HepG2 (cell line): Measurements from ENCODE around the gene MIDN. TPM values are rescaled to one million over a fixed set of nuclear protein-coding genes. Genes with fewer than 3 reads are reported as not detected.

Experiments used
- ATAC-seq: fragments of 200-7000 bp; cut with Tn5 transposase; 3 replicates; pipeline ENCODE4 v1.9.1; 2020; ENCODE audit warnings: mild to moderate bottlenecking, moderate library complexity
- BruUV-seq: library from RNA; stranded (reverse); fragments of 400-500 nt; replicated peaks from 2 replicates; lab custom pipeline; 2021; lab: Mats Ljungman, UMichigan
- CTCF ChIA-PET: fragments of 300-600 bp; formaldehyde crosslinking; extraction: SDS; loops from one replicate; lab custom pipeline; 2021; ENCODE audit warnings: low total read pairs, inconsistent platforms, low intra/inter-chr PET ratio; lab: Yijun Ruan, JAX
- POLR2A ChIA-PET: fragments of 350-600 bp; sonication (Branson Sonifier 250); formaldehyde crosslinking; loops from one replicate; lab custom pipeline; 2020; ENCODE audit warnings: antibody characterized with exemption, inconsistent platforms; lab: Yijun Ruan, JAX
- DNase-seq: peaks from one replicate; pipeline ENCODE4 v3.0.0-alpha.2; 2015; ENCODE audit warnings: low spot score
- FAIRE-seq: peaks from 3 replicates; lab custom pipeline; 2011; peaks lifted over from hg19 to GRCh38; lab: Jason Lieb, UNC
- H2AFZ ChIP-seq: one replicate; pipeline ENCODE4 v1.6.1; 2011; ENCODE audit warnings: low read length, inconsistent platforms
- H3K27ac ChIP-seq: fragments of 300-600 bp; 3 replicates; pipeline ENCODE4 v1.8.0; 2011; ENCODE audit warnings: mixed run types, mild to moderate bottlenecking, mixed read lengths, low read length, inconsistent platforms; ENCODE audit not compliant: insufficient read depth; ENCODE audit errors: extremely low read length
- H3K27me3 ChIP-seq, 2 experiments: fragments of 200-600 bp in 1 of 2; 2 replicates in 1 of 2; 3 replicates in 1 of 2; pipeline versions ENCODE4 v1.6.0 to v1.8.0; 2011; ENCODE audit warnings: low read length in 2 of 2, mild to moderate bottlenecking in 2 of 2, moderate library complexity in 2 of 2, inconsistent platforms in 1 of 2; ENCODE audit not compliant: insufficient read depth in 2 of 2, control insufficient read depth in 1 of 2
- H3K36me3 ChIP-seq, 2 experiments: fragments of 200-600 bp in 1 of 2; replicated peaks in 1 of 2; 2 replicates in 1 of 2; 3 replicates in 1 of 2; pipeline versions ENCODE4 v1.5.1 to v1.8.0; 2011; ENCODE audit warnings: low read length in 2 of 2, inconsistent platforms in 1 of 2; ENCODE audit not compliant: insufficient read depth in 2 of 2, control insufficient read depth in 1 of 2
- H3K4me1 ChIP-seq: 2 replicates; pipeline ENCODE4 v1.5.1; 2012; ENCODE audit warnings: low read length, inconsistent platforms; ENCODE audit not compliant: insufficient read depth
- H3K4me2 ChIP-seq: 2 replicates; pipeline ENCODE4 v1.6.0; 2011; ENCODE audit warnings: low read depth, low read length, inconsistent platforms
- H3K4me3 ChIP-seq, 3 experiments: fragments of 200-600 bp in 1 of 3; sonication (generic), shearing (Covaris generic) in 1 of 3; replicated peaks in 1 of 3; 2 replicates each; pipeline ENCODE4 v1.5.1; 2011 to 2016; ENCODE audit warnings: low read length in 3 of 3, inconsistent platforms in 2 of 3, low read depth in 2 of 3, mild to moderate bottlenecking in 2 of 3, control low read depth in 1 of 3, mixed read lengths in 1 of 3; ENCODE audit not compliant: insufficient read depth in 1 of 3
- H3K79me2 ChIP-seq: one replicate; pipeline ENCODE4 v1.6.1; 2011; ENCODE audit warnings: low read length, inconsistent platforms; ENCODE audit not compliant: insufficient read depth
- H3K9ac ChIP-seq: 2 replicates; pipeline ENCODE4 v1.6.0; 2011; ENCODE audit warnings: mild to moderate bottlenecking, low read depth, low read length, inconsistent platforms; ENCODE audit not compliant: insufficient read depth
- H3K9me3 ChIP-seq: 2 replicates; pipeline ENCODE4 v1.5.1; 2012; ENCODE audit warnings: mild to moderate bottlenecking, low read length
- H4K20me1 ChIP-seq: 2 replicates; pipeline ENCODE4 v1.6.0; 2011; ENCODE audit warnings: inconsistent platforms, mild to moderate bottlenecking, low read length, moderate library complexity; ENCODE audit not compliant: insufficient read depth
- AGO2 ChIP-seq: fragments of 200-400 bp; formaldehyde crosslinking; optimal IDR thresholded peaks from 2 replicates; pipeline ENCODE3; 2017; ENCODE audit warnings: mild to moderate bottlenecking, low read depth, low read length, moderate library complexity
- ATF2 ChIP-seq: sonication (generic); formaldehyde crosslinking; IDR thresholded peaks from 2 replicates; pipeline ENCODE4 v1.4.0; 2020; ENCODE audit warnings: missing genetic modification reagents
- GATA4 ChIP-seq: sonication (generic); IDR thresholded peaks from 2 replicates; pipeline ENCODE4 v1.6.1; 2016; ENCODE audit warnings: antibody characterized with exemption, low read depth, borderline replicate concordance
- NR0B2 ChIP-seq: sonication (generic); formaldehyde crosslinking; IDR thresholded peaks from 2 replicates; pipeline ENCODE4 v1.4.0; 2020; ENCODE audit warnings: mild to moderate bottlenecking, missing genetic modification reagents
- PRDM15 ChIP-seq: sonication (generic); formaldehyde crosslinking; IDR thresholded peaks from 2 replicates; pipeline ENCODE4 v1.4.0; 2020; ENCODE audit warnings: missing genetic modification reagents
- SNAPC4 ChIP-seq: sonication (generic); formaldehyde crosslinking; IDR thresholded peaks from 2 replicates; pipeline ENCODE4 v1.4.0; 2020; ENCODE audit warnings: mild to moderate bottlenecking, missing genetic modification reagents
- SP4 ChIP-seq: sonication (generic); formaldehyde crosslinking; IDR thresholded peaks from 2 replicates; pipeline ENCODE4 v1.8.1; 2023; ENCODE audit warnings: mild to moderate bottlenecking, missing genetic modification reagents
- STAT5B ChIP-seq: sonication (generic); formaldehyde crosslinking; IDR thresholded peaks from 2 replicates; pipeline ENCODE4 v1.4.0; 2020; ENCODE audit warnings: missing genetic modification reagents
- ZBTB33 ChIP-seq: sonication (generic); formaldehyde crosslinking; IDR thresholded peaks from 2 replicates; pipeline ENCODE4 v1.4.0; 2020; ENCODE audit warnings: missing genetic modification reagents
- ZNF136 ChIP-seq: sonication (generic); formaldehyde crosslinking; IDR thresholded peaks from 2 replicates; pipeline ENCODE4 v1.8.1; 2022; ENCODE audit warnings: low read depth, mild to moderate bottlenecking, moderate library complexity, missing genetic modification reagents
- WGBS: methylation state at CpG from one replicate; pipeline ENCODE4 v1.1.6; 2017; ENCODE audit warnings: low lambda C conversion rate; 5-methylcytosine and 5-hydroxymethylcytosine counted together
- in situ Hi-C: cut with HindIII; loops from 2 replicates; pipeline ENCODE4 v1.10.0; 2017; ENCODE audit warnings: low pct_unique_long_range_greater_than_20kb; ENCODE audit not compliant: extremely low pct_ligation_motif_present
- intact Hi-C: fragments of 100-400 bp; cut with micrococcal nuclease; formaldehyde crosslinking; loops from one replicate; pipeline ENCODE4 v1.10.0; 2022; ENCODE audit not compliant: unreplicated experiment
- polyA plus RNA-seq, 8 experiments: library from polyadenylated mRNA; depleted of rRNA in 3 of 8; stranded (reverse) in 7 of 8; unstranded in 1 of 8; fragments of >200 nt; fragmentation: Illumina TruSeq in 4 of 8; extraction: Trizol in 4 of 8; gene quantifications; 2 replicates each; pipeline versions ENCODE4 v1.2.1 to v1.2.3, GENCODE V29; 2011 to 2016; ENCODE audit warnings: low read depth in 4 of 8, missing spikeins in 1 of 8, mixed read lengths in 1 of 8; ENCODE audit not compliant: insufficient read depth in 1 of 8
- total RNA-seq, 5 experiments: library from RNA; depleted of rRNA; stranded (reverse); fragments of >200 nt; fragmentation: Illumina TruSeq; extraction: Trizol; gene quantifications; 2 replicates each; pipeline ENCODE4 v1.2.3, GENCODE V29; 2016; ENCODE audit warnings: low read depth in 1 of 5

Gene MIDN
- total and polyA plus RNA-seq, 2 of the 13 experiments (the other 11 are each of a cell fraction or from before 2014, with no cell fraction given) = 8.4 to 18.0 TPM

- H3K9ac ChIP-seq = peak overlapping the region; percentile 76
- peak overlapping the region; percentile 89 for H3K4me2 ChIP-seq
- H3K4me3 ChIP-seq = peak overlapping the region; percentile 61 to 75 (median 63); a peak in 5 of 6 replicates
- H4K20me1 ChIP-seq = no peaks in the 10 kb centered on the region
- no peaks in the 10 kb centered on the region for H3K9me3 ChIP-seq
- TSS peak; percentile 88 for BruUV-seq
- ChIA-PET CTCF (no interaction called here), POLR2A (interaction anchor here (0.7 to 1.8 kb wide), 11 partner anchors 12 to 84 kb away, joined by 3 to 15 read pairs (median 5); partner anchors contain the start of genes CIRBP and FAM174C)
- no peak for ATAC-seq
- intact Hi-C loops (no loop called here), in situ Hi-C loops (no loop called here)
- WGBS = 43% methylated on average over 11 of the region's 24 CpGs
- no peak overlapping the region for H2AFZ ChIP-seq
- peak overlapping the region; percentile 91 for H3K27ac ChIP-seq
- no peak for FAIRE-seq
- DNase-seq = no peak
- no peaks in the 10 kb centered on the region; a peak in 1 of 5 replicates for H3K27me3 ChIP-seq
- peaks cover 0 to 3% of the 10 kb centered on the region in 2 experiments; a peak in 1 of 5 replicates for H3K36me3 ChIP-seq
- peaks cover 61% of the 10 kb centered on the region for H3K4me1 ChIP-seq
- peaks cover 50% of the 10 kb centered on the region for H3K79me2 ChIP-seq
- TF ChIP-seq SP4 (CRISPR knock-in tag) (peak; percentile 12; the same call in 1 of the 2 replicates), AGO2 (peak; percentile 49), NR0B2 (CRISPR knock-in tag) (peak; percentile 9; the same call in 1 of the 2 replicates), PRDM15 (CRISPR knock-in tag) (no peak), ZBTB33 (no peak), GATA4 (0 out of 2 replicates have a peak, but pooled peaks have one; percentile 6), SNAPC4 (0 out of 2 replicates have a peak, but pooled peaks have one; percentile 6), ATF2 (0 out of 2 replicates have a peak, but pooled peaks have one; percentile 3), STAT5B (no peak), ZNF136 (0 out of 2 replicates have a peak, but pooled peaks have one; percentile 10)
These were observed 41.9 kb downstream of the MIDN start for GRCh38 chr19:1290196-1290702.
